ENCODE data around the gene AP3D1.
A peak's percentile ranks its signal among the peaks of the same experiment; 100 is the strongest.
"Not testable (repeated sequence)": the region's sequence is repeated elsewhere in the genome, so short reads cannot be mapped to it uniquely, and the experiment has no call there.

The AP3D1 gene

GRCh38 chr19:2151339-2152229, at the start of gene AP3D1:
AP3D1 (minus strand) TSS chr19:2151566; CDS start chr19:2151334, 232 bp downstream.
- peak; percentile 100 for DNase-seq

GRCh38 chr19:2200624-2201294, 49.4 kb upstream of the AP3D1 start:
- DNase-seq: not testable (repeated sequence)

- no peak for DNase-seq
Observed at GRCh38 chr19:2199861-2200623, 48.7 kb upstream of the AP3D1 start.

- no peak for DNase-seq
Observed at GRCh38 chr19:2199215-2199614, 47.8 kb upstream of the AP3D1 start.

- no peak for DNase-seq
Observed at GRCh38 chr19:2198317-2198716, 47.0 kb upstream of the AP3D1 start.

GRCh38 chr19:2197270-2197669, 45.9 kb upstream of the AP3D1 start:
- no peak for DNase-seq

GRCh38 chr19:2195914-2196313, 44.5 kb upstream of the AP3D1 start:
- no peak for DNase-seq

- DNase-seq: no peak
Observed at GRCh38 chr19:2195361-2195760, 44.0 kb upstream of the AP3D1 start.

GRCh38 chr19:2194513-2195078, 43.2 kb upstream of the AP3D1 start:
- no peak for DNase-seq

GRCh38 chr19:2193807-2194206, 42.4 kb upstream of the AP3D1 start:
- no peak for DNase-seq

- no peak for DNase-seq
Observed at GRCh38 chr19:2192862-2193261, 41.5 kb upstream of the AP3D1 start.

GRCh38 chr19:2191456-2192310, 40.3 kb upstream of the AP3D1 start:
- DNase-seq: no peak

GRCh38 chr19:2190848-2191455, 39.6 kb upstream of the AP3D1 start:
- DNase-seq: no peak

GRCh38 chr19:2189880-2190279, 38.5 kb upstream of the AP3D1 start:
- no peak for DNase-seq

- peak; percentile 51 for DNase-seq
Observed at GRCh38 chr19:2188708-2189385, 37.5 kb upstream of the AP3D1 start.

- DNase-seq: no peak
Observed at GRCh38 chr19:2187159-2187558, 35.8 kb upstream of the AP3D1 start.

GRCh38 chr19:2186071-2186846, 34.9 kb upstream of the AP3D1 start:
- no peak for DNase-seq

- no peak for DNase-seq
Observed at GRCh38 chr19:2185734-2186070, 34.3 kb upstream of the AP3D1 start.

- no peak for DNase-seq
Observed at GRCh38 chr19:2184422-2184975, 33.1 kb upstream of the AP3D1 start.

- DNase-seq: no peak
Observed at GRCh38 chr19:2181633-2181997, 30.2 kb upstream of the AP3D1 start.
